ENCODE data around the gene GOLGA6B. TPM values are rescaled to one million over a fixed set of nuclear protein-coding genes. Genes with fewer than 3 reads are reported as not detected.

The GOLGA6B gene
- total and polyA plus RNA-seq, 2 of the 13 experiments (the other 11 are each of a cell fraction or from before 2014, with no cell fraction given): 0.04 TPM; not detected in 1

DNA sequence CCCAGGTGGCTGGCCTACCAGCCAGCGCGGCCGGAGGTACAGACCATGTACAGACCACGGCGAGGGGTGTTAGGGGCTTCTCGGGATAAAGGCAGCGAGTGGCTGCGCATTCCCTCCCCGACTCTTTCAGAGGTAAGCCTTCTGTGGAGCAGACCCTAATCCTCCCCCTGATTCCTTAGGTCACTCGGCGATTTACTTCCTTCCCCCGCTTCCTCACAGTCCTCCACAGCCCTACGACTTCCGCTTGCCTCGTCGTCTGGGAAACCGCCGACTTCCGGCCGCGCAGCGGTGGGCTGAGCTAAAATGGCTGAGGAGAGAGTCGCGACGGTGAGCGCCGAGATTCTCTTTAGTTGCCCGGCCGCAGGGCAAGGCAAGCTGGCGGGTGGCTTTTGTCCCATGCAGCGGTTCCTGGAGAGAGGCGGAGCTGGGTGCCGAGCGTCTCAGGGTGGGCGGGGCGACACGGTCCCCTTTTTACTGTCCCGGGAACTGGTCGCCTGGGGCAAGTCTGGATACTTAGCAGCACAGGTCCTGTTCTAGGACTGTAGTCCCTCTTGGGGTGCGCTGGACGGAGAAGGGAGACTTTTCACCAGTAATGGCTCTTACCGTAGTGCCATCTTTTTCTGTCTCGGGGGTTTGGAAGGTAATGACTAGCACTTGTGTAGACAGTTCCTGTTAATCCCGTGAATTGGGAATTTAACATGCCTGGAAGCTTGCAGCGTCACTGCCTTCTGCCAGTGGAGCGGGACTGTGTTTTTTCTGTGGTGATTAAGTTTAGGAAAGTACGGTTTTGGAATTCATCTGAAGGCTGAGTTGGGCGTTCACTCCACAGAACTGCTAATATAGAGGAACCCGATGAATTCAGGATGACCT, 31.7 kb downstream of the GOLGA6B start, which contains the start of the genes BBS4 and HIGD2B (continued):
- TF ChIP-seq, protein P1, sequence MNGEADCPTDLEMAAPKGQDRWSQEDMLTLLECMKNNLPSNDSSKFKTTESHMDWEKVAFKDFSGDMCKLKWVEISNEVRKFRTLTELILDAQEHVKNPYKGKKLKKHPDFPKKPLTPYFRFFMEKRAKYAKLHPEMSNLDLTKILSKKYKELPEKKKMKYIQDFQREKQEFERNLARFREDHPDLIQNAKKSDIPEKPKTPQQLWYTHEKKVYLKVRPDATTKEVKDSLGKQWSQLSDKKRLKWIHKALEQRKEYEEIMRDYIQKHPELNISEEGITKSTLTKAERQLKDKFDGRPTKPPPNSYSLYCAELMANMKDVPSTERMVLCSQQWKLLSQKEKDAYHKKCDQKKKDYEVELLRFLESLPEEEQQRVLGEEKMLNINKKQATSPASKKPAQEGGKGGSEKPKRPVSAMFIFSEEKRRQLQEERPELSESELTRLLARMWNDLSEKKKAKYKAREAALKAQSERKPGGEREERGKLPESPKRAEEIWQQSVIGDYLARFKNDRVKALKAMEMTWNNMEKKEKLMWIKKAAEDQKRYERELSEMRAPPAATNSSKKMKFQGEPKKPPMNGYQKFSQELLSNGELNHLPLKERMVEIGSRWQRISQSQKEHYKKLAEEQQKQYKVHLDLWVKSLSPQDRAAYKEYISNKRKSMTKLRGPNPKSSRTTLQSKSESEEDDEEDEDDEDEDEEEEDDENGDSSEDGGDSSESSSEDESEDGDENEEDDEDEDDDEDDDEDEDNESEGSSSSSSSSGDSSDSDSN (CRISPR knock-in tag; IDR thresholded peaks at IDR 0.05): peak; percentile 91
- TF ChIP-seq, protein P2, sequence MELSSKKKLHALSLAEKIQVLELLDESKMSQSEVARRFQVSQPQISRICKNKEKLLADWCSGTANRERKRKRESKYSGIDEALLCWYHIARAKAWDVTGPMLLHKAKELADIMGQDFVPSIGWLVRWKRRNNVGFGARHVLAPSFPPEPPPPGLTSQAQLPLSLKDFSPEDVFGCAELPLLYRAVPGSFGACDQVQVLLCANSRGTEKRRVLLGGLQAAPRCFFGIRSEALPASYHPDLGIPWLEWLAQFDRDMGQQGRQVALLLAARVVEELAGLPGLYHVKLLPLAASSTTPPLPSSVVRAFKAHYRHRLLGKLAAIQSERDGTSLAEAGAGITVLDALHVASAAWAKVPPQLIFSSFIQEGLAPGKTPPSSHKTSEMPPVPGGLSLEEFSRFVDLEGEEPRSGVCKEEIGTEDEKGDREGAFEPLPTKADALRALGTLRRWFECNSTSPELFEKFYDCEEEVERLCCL (CRISPR knock-in tag; IDR thresholded peaks at IDR 0.05; ENCODE audit: borderline replicate concordance): no peak
- TF ChIP-seq, protein P3, sequence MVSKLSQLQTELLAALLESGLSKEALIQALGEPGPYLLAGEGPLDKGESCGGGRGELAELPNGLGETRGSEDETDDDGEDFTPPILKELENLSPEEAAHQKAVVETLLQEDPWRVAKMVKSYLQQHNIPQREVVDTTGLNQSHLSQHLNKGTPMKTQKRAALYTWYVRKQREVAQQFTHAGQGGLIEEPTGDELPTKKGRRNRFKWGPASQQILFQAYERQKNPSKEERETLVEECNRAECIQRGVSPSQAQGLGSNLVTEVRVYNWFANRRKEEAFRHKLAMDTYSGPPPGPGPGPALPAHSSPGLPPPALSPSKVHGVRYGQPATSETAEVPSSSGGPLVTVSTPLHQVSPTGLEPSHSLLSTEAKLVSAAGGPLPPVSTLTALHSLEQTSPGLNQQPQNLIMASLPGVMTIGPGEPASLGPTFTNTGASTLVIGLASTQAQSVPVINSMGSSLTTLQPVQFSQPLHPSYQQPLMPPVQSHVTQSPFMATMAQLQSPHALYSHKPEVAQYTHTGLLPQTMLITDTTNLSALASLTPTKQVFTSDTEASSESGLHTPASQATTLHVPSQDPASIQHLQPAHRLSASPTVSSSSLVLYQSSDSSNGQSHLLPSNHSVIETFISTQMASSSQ (IDR thresholded peaks at IDR 0.05; ENCODE audit: low read depth): no peak
- TF ChIP-seq, protein P3 (CRISPR knock-in tag; IDR thresholded peaks at IDR 0.05; ENCODE audit: borderline replicate concordance): no peak
- TF ChIP-seq ZFP36L1 (CRISPR knock-in tag; IDR thresholded peaks at IDR 0.05) (0 out of 2 replicates have a peak, but pooled peaks have one; percentile 73), HES4 (CRISPR knock-in tag; IDR thresholded peaks at IDR 0.05; ENCODE audit: borderline replicate concordance) (0 out of 2 replicates have a peak, but pooled peaks have one; percentile 56), ZNF891 (CRISPR knock-in tag; IDR thresholded peaks at IDR 0.05) (peak; percentile 83), MAFF (IDR thresholded peaks at IDR 0.05; ENCODE audit: low read depth, low read length) (no peak), MED8 (CRISPR knock-in tag; IDR thresholded peaks at IDR 0.05; ENCODE audit: insufficient replicate concordance) (peak; percentile 57)
- TF ChIP-seq, protein P4, sequence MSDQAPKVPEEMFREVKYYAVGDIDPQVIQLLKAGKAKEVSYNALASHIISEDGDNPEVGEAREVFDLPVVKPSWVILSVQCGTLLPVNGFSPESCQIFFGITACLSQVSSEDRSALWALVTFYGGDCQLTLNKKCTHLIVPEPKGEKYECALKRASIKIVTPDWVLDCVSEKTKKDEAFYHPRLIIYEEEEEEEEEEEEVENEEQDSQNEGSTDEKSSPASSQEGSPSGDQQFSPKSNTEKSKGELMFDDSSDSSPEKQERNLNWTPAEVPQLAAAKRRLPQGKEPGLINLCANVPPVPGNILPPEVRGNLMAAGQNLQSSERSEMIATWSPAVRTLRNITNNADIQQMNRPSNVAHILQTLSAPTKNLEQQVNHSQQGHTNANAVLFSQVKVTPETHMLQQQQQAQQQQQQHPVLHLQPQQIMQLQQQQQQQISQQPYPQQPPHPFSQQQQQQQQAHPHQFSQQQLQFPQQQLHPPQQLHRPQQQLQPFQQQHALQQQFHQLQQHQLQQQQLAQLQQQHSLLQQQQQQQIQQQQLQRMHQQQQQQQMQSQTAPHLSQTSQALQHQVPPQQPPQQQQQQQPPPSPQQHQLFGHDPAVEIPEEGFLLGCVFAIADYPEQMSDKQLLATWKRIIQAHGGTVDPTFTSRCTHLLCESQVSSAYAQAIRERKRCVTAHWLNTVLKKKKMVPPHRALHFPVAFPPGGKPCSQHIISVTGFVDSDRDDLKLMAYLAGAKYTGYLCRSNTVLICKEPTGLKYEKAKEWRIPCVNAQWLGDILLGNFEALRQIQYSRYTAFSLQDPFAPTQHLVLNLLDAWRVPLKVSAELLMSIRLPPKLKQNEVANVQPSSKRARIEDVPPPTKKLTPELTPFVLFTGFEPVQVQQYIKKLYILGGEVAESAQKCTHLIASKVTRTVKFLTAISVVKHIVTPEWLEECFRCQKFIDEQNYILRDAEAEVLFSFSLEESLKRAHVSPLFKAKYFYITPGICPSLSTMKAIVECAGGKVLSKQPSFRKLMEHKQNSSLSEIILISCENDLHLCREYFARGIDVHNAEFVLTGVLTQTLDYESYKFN (CRISPR knock-in tag; conservative IDR thresholded peaks at IDR 0.05): peak; percentile 32; the same call in 1 of the 2 replicates
- TF ChIP-seq, protein P5, sequence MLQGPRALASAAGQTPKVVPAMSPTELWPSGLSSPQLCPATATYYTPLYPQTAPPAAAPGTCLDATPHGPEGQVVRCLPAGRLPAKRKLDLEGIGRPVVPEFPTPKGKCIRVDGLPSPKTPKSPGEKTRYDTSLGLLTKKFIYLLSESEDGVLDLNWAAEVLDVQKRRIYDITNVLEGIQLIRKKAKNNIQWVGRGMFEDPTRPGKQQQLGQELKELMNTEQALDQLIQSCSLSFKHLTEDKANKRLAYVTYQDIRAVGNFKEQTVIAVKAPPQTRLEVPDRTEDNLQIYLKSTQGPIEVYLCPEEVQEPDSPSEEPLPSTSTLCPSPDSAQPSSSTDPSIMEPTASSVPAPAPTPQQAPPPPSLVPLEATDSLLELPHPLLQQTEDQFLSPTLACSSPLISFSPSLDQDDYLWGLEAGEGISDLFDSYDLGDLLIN (CRISPR knock-in tag; IDR thresholded peaks at IDR 0.05; ENCODE audit: borderline replicate concordance): no peak

Measured in HepG2 (cell line).